A549 (cell line): Measurements from ENCODE around the gene TNFRSF21. TPM values are rescaled to one million over a fixed set of nuclear protein-coding genes. Genes with fewer than 3 reads are reported as not detected.

Experiments used
- ATAC-seq, 2 experiments: fragments of 200-7000 bp in 1 of 2; fragments of >200 bp in 1 of 2; cut with Nextera tagmentation in 1 of 2; cut with Tn5 transposase in 1 of 2; 3 replicates each; pipeline versions ENCODE4 v1.8.0 to v1.9.1; 2018 to 2020; ENCODE audit warnings: mild to moderate bottlenecking in 1 of 2, moderate library complexity in 1 of 2
- CTCF ChIA-PET: fragments of 300-600 bp; sonication (Branson Sonifier 250); formaldehyde crosslinking; extraction: SDS; loops from one replicate; lab custom pipeline; 2021; ENCODE audit warnings: antibody characterized with exemption, inconsistent platforms; lab: Yijun Ruan, JAX
- POLR2A ChIA-PET: fragments of 350-600 bp; formaldehyde crosslinking; extraction: SDS; loops from one replicate; lab custom pipeline; 2021; ENCODE audit warnings: antibody characterized with exemption, inconsistent platforms; lab: Yijun Ruan, JAX
- DNase-seq, 2 experiments: peaks; one replicate each; pipeline versions ENCODE4 v3.0.0 to v3.0.0-alpha.2; 2011 to 2016; ENCODE audit warnings: low read depth in 1 of 2, low spot score in 1 of 2
- FAIRE-seq: peaks from 2 replicates; lab custom pipeline; 2011; peaks lifted over from hg19 to GRCh38; lab: Jason Lieb, UNC
- H3K27ac ChIP-seq, 2 experiments: fragments of >200 bp; sonication (Bioruptor Twin); formaldehyde crosslinking; 3 replicates each; pipeline ENCODE4 v1.5.1; 2016 to 2017
- H3K4me1 ChIP-seq: fragments of >200 bp; sonication (Bioruptor Twin); formaldehyde crosslinking; 3 replicates; pipeline ENCODE4 v1.6.1; 2016
- H3K4me2 ChIP-seq: fragments of >200 bp; sonication (Bioruptor Twin); formaldehyde crosslinking; 3 replicates; pipeline ENCODE4 v1.6.1; 2016
- H3K4me3 ChIP-seq: fragments of >200 bp; sonication (Bioruptor Twin); formaldehyde crosslinking; 3 replicates; pipeline ENCODE4 v1.5.1; 2016
- H3K9me3 ChIP-seq: fragments of >200 bp; sonication (Bioruptor Twin); formaldehyde crosslinking; 3 replicates; pipeline ENCODE4 v1.6.1; 2016
- ELK1 ChIP-seq: fragments of 150-350 bp; IDR thresholded peaks from 2 replicates; pipeline ENCODE4 v1.6.1; 2014; ENCODE audit warnings: low read depth, mild to moderate bottlenecking, low read length
- EP300 ChIP-seq, 2 experiments: fragments of >200 bp; sonication (Bioruptor Twin); formaldehyde crosslinking; IDR thresholded peaks; 2 replicates in 1 of 2; 3 replicates in 1 of 2; pipeline ENCODE4 v1.6.1; 2016 to 2017
- FOXS1 ChIP-seq: fragments of 250-450 bp; sonication (Bioruptor Pico); IDR thresholded peaks from 2 replicates; pipeline ENCODE4 v1.5.0; 2020; ENCODE audit warnings: mild to moderate bottlenecking, moderate library complexity
- GATA3 ChIP-seq: IDR thresholded peaks from 2 replicates; pipeline ENCODE4 v1.6.1; 2012; ENCODE audit warnings: borderline replicate concordance
- HDAC2 ChIP-seq: fragments of 200-600 bp; sonication (generic); IDR thresholded peaks from 2 replicates; pipeline ENCODE4 v1.6.1; 2016
- HOXA7 ChIP-seq: fragments of 250-450 bp; sonication (Bioruptor Pico); IDR thresholded peaks from 2 replicates; pipeline ENCODE4 v1.5.0; 2020; ENCODE audit warnings: mild to moderate bottlenecking, moderate library complexity
- HOXB13 ChIP-seq: fragments of 250-450 bp; sonication (Bioruptor Pico); IDR thresholded peaks from 2 replicates; pipeline ENCODE4 v1.5.0; 2020; ENCODE audit warnings: low read depth, mild to moderate bottlenecking, moderate library complexity
- HOXB5 ChIP-seq: fragments of 250-450 bp; sonication (Bioruptor Pico); IDR thresholded peaks from 2 replicates; pipeline ENCODE4 v1.5.0; 2020; ENCODE audit warnings: mild to moderate bottlenecking, moderate library complexity
- KDM1A ChIP-seq: fragments of 200-600 bp; sonication (generic); IDR thresholded peaks from 2 replicates; pipeline ENCODE4 v1.6.1; 2016; ENCODE audit warnings: low read depth, mild to moderate bottlenecking
- KDM5A ChIP-seq: fragments of 200-600 bp; sonication (generic); IDR thresholded peaks from 2 replicates; pipeline ENCODE4 v1.6.1; 2016; ENCODE audit warnings: antibody characterized with exemption, mild to moderate bottlenecking
- NR3C1 ChIP-seq: fragments of >200 bp; sonication (Bioruptor Twin); formaldehyde crosslinking; IDR thresholded peaks from 3 replicates; pipeline ENCODE4 v1.6.1; 2017
- PHF8 ChIP-seq: fragments of 200-600 bp; sonication (generic); IDR thresholded peaks from 2 replicates; pipeline ENCODE4 v1.6.1; 2016; ENCODE audit warnings: low read depth, mild to moderate bottlenecking, antibody characterized with exemption, moderate library complexity, borderline replicate concordance
- POLR2A ChIP-seq: IDR thresholded peaks from 2 replicates; pipeline ENCODE4 v1.6.1; 2012; ENCODE audit warnings: mild to moderate bottlenecking, low read length
- POLR2AphosphoS2 ChIP-seq: conservative IDR thresholded peaks from 2 replicates; pipeline ENCODE4 v1.6.1; 2012; ENCODE audit warnings: low read length, improper control_type of control experiment, inconsistent platforms
- RARB ChIP-seq: fragments of 250-450 bp; sonication (Bioruptor Pico); IDR thresholded peaks from 2 replicates; pipeline ENCODE4 v1.8.0; 2021; ENCODE audit warnings: mild to moderate bottlenecking, moderate library complexity
- RNF2 ChIP-seq: fragments of 200-600 bp; sonication (generic); IDR thresholded peaks from 2 replicates; pipeline ENCODE4 v1.6.1; 2016; ENCODE audit warnings: low read depth, mild to moderate bottlenecking, antibody characterized with exemption, moderate library complexity, borderline replicate concordance
- TP53 ChIP-seq: fragments of 250-450 bp; sonication (Bioruptor Pico); IDR thresholded peaks from 2 replicates; pipeline ENCODE4 v1.5.0; 2021; ENCODE audit warnings: mild to moderate bottlenecking, moderate library complexity
- ZC3H11A ChIP-seq: fragments of 450-650 bp; IDR thresholded peaks from 2 replicates; pipeline ENCODE4 v1.6.1; 2014; ENCODE audit warnings: antibody characterized with exemption, mild to moderate bottlenecking
- ZFP36 ChIP-seq: fragments of 450-650 bp; IDR thresholded peaks from 2 replicates; pipeline ENCODE4 v1.6.1; 2014; ENCODE audit warnings: borderline replicate concordance; ENCODE audit not compliant: partially characterized antibody
- ZNF302 ChIP-seq: fragments of 250-450 bp; sonication (Bioruptor Pico); IDR thresholded peaks from 2 replicates; pipeline ENCODE4 v1.9.0; 2021; ENCODE audit warnings: inconsistent platforms, mild to moderate bottlenecking, moderate library complexity
- WGBS: methylation state at CpG from one replicate; pipeline ENCODE4 v1.1.6; 2017; ENCODE audit errors: missing lambda C conversion rate; 5-methylcytosine and 5-hydroxymethylcytosine counted together
- polyA plus RNA-seq, 4 experiments: library from polyadenylated mRNA; depleted of rRNA in 3 of 4; stranded (reverse); fragments of >200 nt; fragmentation: RNase III in 1 of 4; extraction: RNeasy Plus Mini Kit Qiagen cat#74134 plus additional on column Dnase treatment in 1 of 4; gene quantifications; 2 replicates in 3 of 4; 3 replicates in 1 of 4; pipeline ENCODE4 v1.2.3, GENCODE V29; 2011 to 2017
- TF ChIP-seq, protein P1 (sequence below): IDR thresholded peaks from 2 replicates; pipeline ENCODE4 v1.6.1; 2012; ENCODE audit warnings: low read depth, borderline replicate concordance
- TF ChIP-seq, protein P2 (sequence below): fragments of 250-450 bp; sonication (Bioruptor Pico); IDR thresholded peaks from 2 replicates; pipeline ENCODE4 v1.5.0; 2021; ENCODE audit warnings: mild to moderate bottlenecking, moderate library complexity, borderline replicate concordance
- TF ChIP-seq, protein P3 (sequence below): IDR thresholded peaks from 2 replicates; pipeline ENCODE4 v1.6.1; 2012

TNFRSF21 gene
- polyA plus RNA-seq, 2 of the 4 experiments (the other 2 are of a cell fraction), result 14.1 to 15.6 TPM

DNA sequence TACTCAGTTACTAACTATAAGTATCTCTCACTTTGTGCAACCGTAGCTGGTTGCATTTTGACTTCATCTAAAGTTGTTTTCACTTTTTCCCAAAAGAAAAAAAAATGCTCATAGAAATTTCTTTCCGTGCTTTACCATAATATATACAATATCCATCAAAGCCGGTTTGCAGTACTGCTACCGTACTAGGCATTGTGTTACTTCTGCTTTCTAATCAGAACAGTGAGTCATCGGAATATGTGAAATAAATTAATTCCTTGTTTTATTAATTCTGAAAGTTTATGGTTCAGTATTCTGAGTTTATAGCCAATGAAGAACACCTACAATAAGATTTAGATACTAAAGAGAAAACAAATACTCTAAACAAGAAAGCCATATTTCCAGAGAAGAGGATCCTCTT, 72.5 kb downstream of the TNFRSF21 start (continued):
- TF ChIP-seq FOXS1, result no peak
- TF ChIP-seq, protein P1, sequence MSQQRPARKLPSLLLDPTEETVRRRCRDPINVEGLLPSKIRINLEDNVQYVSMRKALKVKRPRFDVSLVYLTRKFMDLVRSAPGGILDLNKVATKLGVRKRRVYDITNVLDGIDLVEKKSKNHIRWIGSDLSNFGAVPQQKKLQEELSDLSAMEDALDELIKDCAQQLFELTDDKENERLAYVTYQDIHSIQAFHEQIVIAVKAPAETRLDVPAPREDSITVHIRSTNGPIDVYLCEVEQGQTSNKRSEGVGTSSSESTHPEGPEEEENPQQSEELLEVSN, result no peak
- TF ChIP-seq HOXB5, result no peak
- no peak for TF ChIP-seq ZNF302 (CRISPR knock-in tag)
- TF ChIP-seq ZC3H11A, result no peak
- no peak for TF ChIP-seq PHF8
- TF ChIP-seq, all 56 proteins: peak for 0

- Histone ChIP-seq H3K9me3 (no peaks in the 10 kb centered on the region), H3K4me2 (no peak overlapping the region), H3K4me3 (no peak overlapping the region), H3K4me1 (peaks cover 14% of the 10 kb centered on the region; the same call in 2 of the 3 replicates), H3K27ac (0 out of 6 replicates have a peak overlapping the region, but pooled peaks of 1 of the 2 experiments have one; percentile 2)
- DNase-seq (no peak), ATAC-seq (no peak), FAIRE-seq (no peak)
- no peak for TF ChIP-seq POLR2AphosphoS2
- no peak for TF ChIP-seq HOXA7 (CRISPR knock-in tag)
- TF ChIP-seq KDM1A, result no peak
- no peak for TF ChIP-seq KDM5A
- TF ChIP-seq EP300 (IDR thresholded peaks at IDR 0.05), result no peak
- TF ChIP-seq, protein P2, sequence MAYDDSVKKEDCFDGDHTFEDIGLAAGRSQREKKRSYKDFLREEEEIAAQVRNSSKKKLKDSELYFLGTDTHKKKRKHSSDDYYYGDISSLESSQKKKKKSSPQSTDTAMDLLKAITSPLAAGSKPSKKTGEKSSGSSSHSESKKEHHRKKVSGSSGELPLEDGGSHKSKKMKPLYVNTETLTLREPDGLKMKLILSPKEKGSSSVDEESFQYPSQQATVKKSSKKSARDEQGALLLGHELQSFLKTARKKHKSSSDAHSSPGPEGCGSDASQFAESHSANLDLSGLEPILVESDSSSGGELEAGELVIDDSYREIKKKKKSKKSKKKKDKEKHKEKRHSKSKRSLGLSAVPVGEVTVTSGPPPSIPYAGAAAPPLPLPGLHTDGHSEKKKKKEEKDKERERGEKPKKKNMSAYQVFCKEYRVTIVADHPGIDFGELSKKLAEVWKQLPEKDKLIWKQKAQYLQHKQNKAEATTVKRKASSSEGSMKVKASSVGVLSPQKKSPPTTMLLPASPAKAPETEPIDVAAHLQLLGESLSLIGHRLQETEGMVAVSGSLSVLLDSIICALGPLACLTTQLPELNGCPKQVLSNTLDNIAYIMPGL (CRISPR knock-in tag), result no peak
- TF ChIP-seq POLR2A, result no peak
- TF ChIP-seq PHF8, result no peak
- no peak for TF ChIP-seq HDAC2
- no peak for TF ChIP-seq NR3C1
- TF ChIP-seq TP53 (CRISPR knock-in tag), result no peak
- no peak for TF ChIP-seq RNF2
- no peak for TF ChIP-seq ZFP36
- TF ChIP-seq, protein P3, sequence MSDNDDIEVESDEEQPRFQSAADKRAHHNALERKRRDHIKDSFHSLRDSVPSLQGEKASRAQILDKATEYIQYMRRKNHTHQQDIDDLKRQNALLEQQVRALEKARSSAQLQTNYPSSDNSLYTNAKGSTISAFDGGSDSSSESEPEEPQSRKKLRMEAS, result no peak
- no peak for TF ChIP-seq GATA3
- TF ChIP-seq RARB (CRISPR knock-in tag), result no peak
- no peak for TF ChIP-seq HOXB13 (CRISPR knock-in tag)
- TF ChIP-seq ELK1, result no peak
- POLR2A ChIA-PET, result no interaction called here
- CTCF ChIA-PET, result interaction anchor here (1.5 kb wide), 1 partner anchor 139 kb away, joined by 6 read pairs; no protein-coding TSS in a partner anchor
- WGBS, result 93% methylated on average over 8 of the region's 8 CpGs
Measured at GRCh38 chr6:47235964-47236760, 73.5 kb downstream of the TNFRSF21 start.
